Dermis microvascular lymphatic vessel endothelial cell (primary cell): ENCODE data around the gene HNMT. TPM values are rescaled to one million over a fixed set of nuclear protein-coding genes. Genes with fewer than 3 reads are reported as not detected.

Experiments used
- DNase-seq, 2 donors: peaks; one replicate each; pipeline versions ENCODE4 v3.0.0 to v3.0.0-alpha.2; 2010; ENCODE audit warnings: low read depth in 2 of 2
- total RNA-seq: library from RNA; depleted of rRNA; stranded (reverse); fragments of >200 nt; gene quantifications from 2 replicates; pipeline ENCODE4 v1.2.1, GENCODE V29; 2014

HNMT gene
- total RNA-seq, 1 donor from 2014 or later = 3.0 TPM

- no peak for DNase-seq
These were observed 47.8 kb downstream of the HNMT start for GRCh38 chr2:138012082-138012481.

GRCh38 chr2:138012968-138013367, 48.7 kb downstream of the HNMT start:
- no peak for DNase-seq

GRCh38 chr2:138013639-138014038, 49.4 kb downstream of the HNMT start:
- DNase-seq = peak; percentile 1 to 51

GRCh38 chr2:138015494-138015893, 51.2 kb downstream of the HNMT start:
- no peak for DNase-seq

GRCh38 chr2:138016351-138017087, 52.2 kb downstream of the HNMT start:
- DNase-seq = no peak

GRCh38 chr2:138017824-138018223, 53.6 kb downstream of the HNMT start:
- DNase-seq = no peak

GRCh38 chr2:138018866-138019688, 54.8 kb downstream of the HNMT start:
- DNase-seq = no peak

GRCh38 chr2:138020432-138020831, 56.2 kb downstream of the HNMT start:
- no peak for DNase-seq

- no peak for DNase-seq
These were observed 56.9 kb downstream of the HNMT start for GRCh38 chr2:138021154-138021553.

GRCh38 chr2:138023298-138023697, 59.0 kb downstream of the HNMT start:
- DNase-seq = peak; percentile 3 to 33

GRCh38 chr2:138023976-138024375, 59.7 kb downstream of the HNMT start:
- DNase-seq = no peak

GRCh38 chr2:138026111-138027020, 62.1 kb downstream of the HNMT start:
- DNase-seq = no peak

- no peak for DNase-seq
These were observed 64.3 kb downstream of the HNMT start for GRCh38 chr2:138028538-138028937.

GRCh38 chr2:138029276-138029675, 65.0 kb downstream of the HNMT start:
- no peak for DNase-seq

- no peak for DNase-seq
These were observed 66.2 kb downstream of the HNMT start for GRCh38 chr2:138030459-138030858.

- DNase-seq = no peak
These were observed 68.1 kb downstream of the HNMT start for GRCh38 chr2:138032334-138032733.

GRCh38 chr2:138034536-138034935, 70.3 kb downstream of the HNMT start:
- no peak for DNase-seq

- DNase-seq = no peak
These were observed 71.4 kb downstream of the HNMT start for GRCh38 chr2:138035608-138036217.

GRCh38 chr2:138036522-138036921, 72.2 kb downstream of the HNMT start:
- DNase-seq = no peak

- DNase-seq = no peak
These were observed 72.8 kb downstream of the HNMT start for GRCh38 chr2:138037090-138037489.

- no peak for DNase-seq
These were observed 76.3 kb downstream of the HNMT start for GRCh38 chr2:138040616-138041015.
